Karpas-422 (cell line): Measurements from ENCODE around the gene PNPLA5. TPM values are rescaled to one million over a fixed set of nuclear protein-coding genes. Genes with fewer than 3 reads are reported as not detected.

Experiments
- DNase-seq: peaks from one replicate; pipeline ENCODE4 v3.0.0-alpha.2; 2015
- H2AFZ ChIP-seq: fragments of 200-600 bp; sonication (generic); 2 replicates; pipeline ENCODE4 v1.6.1; 2014; ENCODE audit warnings: antibody characterized with exemption, low read length, mixed read lengths
- H3K27ac ChIP-seq: fragments of 200-600 bp; sonication (generic); 2 replicates; pipeline ENCODE4 v1.5.1; 2014; ENCODE audit warnings: mild to moderate bottlenecking, low read length, moderate library complexity
- H3K27me3 ChIP-seq: fragments of 200-600 bp; sonication (generic); 2 replicates; pipeline ENCODE4 v1.6.1; 2014; ENCODE audit warnings: low read length, mixed read lengths
- H3K36me3 ChIP-seq: fragments of 200-600 bp; sonication (generic); 2 replicates; pipeline ENCODE4 v1.6.1; 2014; ENCODE audit warnings: low read length, mixed read lengths; ENCODE audit not compliant: insufficient read depth
- H3K4me1 ChIP-seq: fragments of 200-600 bp; sonication (generic); 2 replicates; pipeline ENCODE4 v1.6.1; 2014; ENCODE audit warnings: mild to moderate bottlenecking, low read length, mixed read lengths
- H3K4me2 ChIP-seq: fragments of 200-600 bp; sonication (generic); 2 replicates; pipeline ENCODE4 v1.6.1; 2014; ENCODE audit warnings: low read length, low read depth, mild to moderate bottlenecking; ENCODE audit not compliant: poor library complexity, severe bottlenecking
- H3K4me3 ChIP-seq: fragments of 200-600 bp; sonication (generic); 2 replicates; pipeline ENCODE4 v1.5.1; 2014; ENCODE audit warnings: mild to moderate bottlenecking, antibody characterized with exemption, low read length, mixed read lengths
- H3K79me2 ChIP-seq: fragments of 200-600 bp; sonication (generic); 2 replicates; pipeline ENCODE4 v1.6.1; 2014; ENCODE audit warnings: mild to moderate bottlenecking, low read length, mixed read lengths
- H3K9ac ChIP-seq: fragments of 200-600 bp; sonication (generic); 2 replicates; pipeline ENCODE4 v1.6.0; 2014; ENCODE audit warnings: low read length
- H3K9me2 ChIP-seq: fragments of 200-600 bp; sonication (generic), shearing (Covaris generic); replicated peaks from 2 replicates; pipeline ENCODE4 v1.6.0; 2014; ENCODE audit warnings: mild to moderate bottlenecking, low read length, moderate library complexity; ENCODE audit not compliant: insufficient read depth
- H3K9me3 ChIP-seq: fragments of 300-700, 200-600 bp; sonication (generic); 2 replicates; pipeline ENCODE4 v1.6.1; 2014; ENCODE audit warnings: low read length, mixed read lengths
- H4K20me1 ChIP-seq: fragments of 200-600 bp; sonication (generic); 2 replicates; pipeline ENCODE4 v1.6.1; 2014; ENCODE audit warnings: mild to moderate bottlenecking, antibody characterized with exemption, low read length, low read depth; ENCODE audit not compliant: insufficient read depth
- total RNA-seq: library from RNA; depleted of rRNA; stranded (reverse); fragments of >200 nt; shearing (Covaris generic); gene quantifications from 2 replicates; pipeline ENCODE4 v1.2.3, GENCODE V29; 2014; ENCODE audit warnings: low replicate concordance; rRNA removed

Gene PNPLA5
- total RNA-seq, 1 experiment from 2014 or later, result not detected

DNA sequence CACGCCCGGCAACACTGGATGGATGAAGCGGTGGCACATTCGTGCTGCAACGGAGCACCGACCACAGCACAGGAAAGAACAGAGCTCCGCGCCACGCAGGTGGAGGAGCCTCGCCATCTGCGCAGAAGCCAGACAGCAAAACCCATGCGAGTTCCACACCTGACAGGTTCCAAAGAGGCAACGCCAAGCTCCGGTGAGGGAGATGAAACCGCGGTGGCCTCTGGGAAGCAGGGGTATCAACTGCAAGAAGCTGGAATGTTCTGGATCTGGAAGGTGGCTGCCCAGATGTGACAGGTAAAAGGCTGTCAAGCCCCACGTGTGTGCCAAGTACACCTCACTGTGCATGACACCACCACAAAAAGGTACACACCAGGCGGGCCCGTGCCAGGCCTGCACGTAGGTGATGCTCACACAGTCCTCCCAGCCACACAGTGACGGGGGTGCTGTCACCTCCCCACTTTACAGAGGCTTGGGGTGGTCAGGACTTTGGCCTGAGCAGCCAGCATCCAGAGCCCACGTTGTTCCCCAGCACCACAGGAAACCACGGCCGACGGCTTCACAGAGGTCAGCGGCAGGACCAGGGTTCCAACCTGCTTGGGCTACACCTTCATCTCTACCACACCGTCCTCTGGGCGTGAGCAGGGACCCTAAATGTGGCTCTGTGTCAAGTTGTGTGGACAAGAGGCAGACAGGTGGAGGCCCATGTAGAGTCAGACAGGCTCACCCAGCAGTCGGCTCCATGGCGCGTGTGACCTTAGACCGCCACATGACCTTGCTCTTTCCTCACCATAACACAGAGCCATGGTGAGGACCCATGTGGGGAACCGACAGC lies 60.0 kb downstream of the PNPLA5 start:
- no peaks in the 10 kb centered on the region for H3K9me3 ChIP-seq
- no peak overlapping the region for H3K27ac ChIP-seq
- no peaks in the 10 kb centered on the region for H3K9me2 ChIP-seq
- no peak overlapping the region for H2AFZ ChIP-seq
- H3K9ac ChIP-seq, result no peak overlapping the region
- H4K20me1 ChIP-seq, result no peaks in the 10 kb centered on the region
- no peaks in the 10 kb centered on the region for H3K79me2 ChIP-seq
- no peaks in the 10 kb centered on the region for H3K36me3 ChIP-seq
- no peaks in the 10 kb centered on the region for H3K27me3 ChIP-seq
- no peak for DNase-seq
- no peak overlapping the region for H3K4me2 ChIP-seq
- H3K4me3 ChIP-seq, result no peak overlapping the region
- peaks cover 8% of the 10 kb centered on the region for H3K4me1 ChIP-seq

DNA sequence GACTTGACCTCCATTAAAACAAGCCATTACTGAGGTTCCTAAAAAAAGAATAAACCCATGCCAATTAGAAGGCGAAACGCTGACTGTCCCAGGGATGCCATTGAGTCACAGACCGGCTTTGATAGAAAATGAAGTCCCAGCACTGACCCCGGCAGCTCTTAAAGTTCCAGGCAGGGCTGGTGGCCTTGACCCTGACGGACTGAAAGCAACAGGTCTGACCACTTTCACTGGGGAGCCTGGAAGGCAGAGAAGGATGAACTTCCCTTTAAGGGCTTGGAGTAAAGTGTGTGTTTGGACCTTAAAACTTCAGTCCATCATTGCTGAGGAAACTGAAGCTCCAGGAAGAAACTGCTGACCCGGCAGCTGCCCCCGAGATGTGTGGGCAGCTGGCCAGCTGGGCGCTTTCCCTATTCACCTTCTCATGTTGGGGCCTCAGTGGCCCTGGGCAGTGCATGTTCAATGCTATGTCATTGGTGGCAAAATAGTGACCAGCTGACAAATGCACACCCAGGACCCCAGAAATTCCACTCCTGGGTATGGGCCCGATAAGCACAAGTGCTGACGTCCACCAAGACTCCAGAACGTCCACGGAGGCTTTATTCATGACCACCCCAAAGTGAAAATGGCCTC lies 60.8 kb downstream of the PNPLA5 start:
- Histone ChIP-seq H3K36me3 (no peaks in the 10 kb centered on the region), H3K79me2 (no peaks in the 10 kb centered on the region), H3K27ac (no peak overlapping the region), H3K4me2 (no peak overlapping the region), H2AFZ (no peak overlapping the region), H3K9me3 (no peaks in the 10 kb centered on the region), H3K27me3 (no peaks in the 10 kb centered on the region), H3K9me2 (no peaks in the 10 kb centered on the region), H3K9ac (no peak overlapping the region), H3K4me3 (no peak overlapping the region), H4K20me1 (no peaks in the 10 kb centered on the region), H3K4me1 (peaks cover 8% of the 10 kb centered on the region)
- DNase-seq, result no peak

DNA sequence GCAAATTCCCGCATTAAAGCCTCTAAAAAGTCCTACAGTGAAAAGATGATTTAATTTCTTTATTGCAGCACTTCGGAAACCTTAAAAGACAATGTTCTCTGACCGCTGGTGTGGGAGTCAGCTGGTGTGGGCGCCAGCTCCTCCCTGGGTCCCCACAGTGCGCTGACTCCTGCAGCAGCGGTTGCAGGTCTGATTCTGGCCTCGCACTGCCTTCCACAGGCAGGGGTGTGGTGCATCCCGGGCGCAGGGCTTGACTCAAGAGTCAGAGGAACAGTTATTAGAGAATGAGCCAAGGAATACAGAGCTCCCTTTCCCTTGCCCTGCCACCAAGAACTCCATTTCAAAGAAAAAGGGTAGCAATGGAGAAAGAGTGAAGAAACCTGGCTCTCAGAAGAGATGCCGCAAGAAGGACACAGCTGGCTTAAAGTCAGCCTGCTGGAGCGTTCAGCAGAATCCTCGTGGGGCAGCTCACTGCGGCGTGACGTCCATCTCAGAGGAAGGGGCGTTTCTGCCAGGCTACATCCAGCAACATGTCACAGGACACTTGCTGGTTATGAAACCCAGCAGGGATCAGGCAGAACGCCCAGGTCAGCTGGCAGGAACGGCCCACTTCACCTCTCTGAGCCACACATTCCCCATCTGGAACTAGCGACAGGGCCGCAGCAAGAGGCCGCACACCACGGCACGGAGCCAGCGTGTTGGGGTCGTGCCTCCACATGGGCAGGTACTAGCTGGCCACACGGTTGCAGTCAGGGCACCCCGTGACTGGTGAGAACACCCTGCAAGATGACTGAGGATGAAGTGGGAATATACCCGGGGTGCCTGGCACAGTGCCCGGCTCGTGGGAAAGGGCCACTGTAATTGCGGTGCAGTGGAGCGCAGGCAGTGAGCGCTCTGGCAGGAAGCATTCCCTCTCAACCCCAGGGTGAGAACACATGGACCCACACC lies 61.6 kb downstream of the PNPLA5 start:
- H3K27me3 ChIP-seq, result no peaks in the 10 kb centered on the region
- H2AFZ ChIP-seq, result no peak overlapping the region
- H3K4me3 ChIP-seq, result no peak overlapping the region

More for the DNA sequence above, 61.6 kb downstream of the PNPLA5 start:
- no peak overlapping the region for H3K27ac ChIP-seq
- no peak overlapping the region for H3K9ac ChIP-seq
- H3K36me3 ChIP-seq, result no peaks in the 10 kb centered on the region
- DNase-seq, result no peak
- H3K9me2 ChIP-seq, result no peaks in the 10 kb centered on the region
- H3K9me3 ChIP-seq, result no peaks in the 10 kb centered on the region
- no peak overlapping the region for H3K4me2 ChIP-seq
- peaks cover 8% of the 10 kb centered on the region for H3K4me1 ChIP-seq
- no peaks in the 10 kb centered on the region for H4K20me1 ChIP-seq
- no peaks in the 10 kb centered on the region for H3K79me2 ChIP-seq

Other genes with a start within 250 kb of the PNPLA5 start
- gene EFCAB6, start 79.7 kb downstream of the PNPLA5 start, total RNA-seq, result 0.47 TPM in 1 of 2 replicates, not detected in the other
- gene SULT4A1, start 29.5 kb downstream of the PNPLA5 start, total RNA-seq, result not detected in 2 replicates
- not detected in 2 replicates for gene PNPLA3, start 31.8 kb upstream of the PNPLA5 start, total RNA-seq
- gene SAMM50, start 63.4 kb upstream of the PNPLA5 start, total RNA-seq, result 37.3 and 42.9 TPM in 2 replicates
- 24.9 and 32.6 TPM in 2 replicates for gene PARVB, start 132.3 kb upstream of the PNPLA5 start, total RNA-seq